Measurements from ENCODE around the gene MKLN1. TPM values are rescaled to one million over a fixed set of nuclear protein-coding genes. Genes with fewer than 3 reads are reported as not detected.

Gene MKLN1
- total RNA-seq, 1 donor from 2014 or later = 55.9 TPM

DNA sequence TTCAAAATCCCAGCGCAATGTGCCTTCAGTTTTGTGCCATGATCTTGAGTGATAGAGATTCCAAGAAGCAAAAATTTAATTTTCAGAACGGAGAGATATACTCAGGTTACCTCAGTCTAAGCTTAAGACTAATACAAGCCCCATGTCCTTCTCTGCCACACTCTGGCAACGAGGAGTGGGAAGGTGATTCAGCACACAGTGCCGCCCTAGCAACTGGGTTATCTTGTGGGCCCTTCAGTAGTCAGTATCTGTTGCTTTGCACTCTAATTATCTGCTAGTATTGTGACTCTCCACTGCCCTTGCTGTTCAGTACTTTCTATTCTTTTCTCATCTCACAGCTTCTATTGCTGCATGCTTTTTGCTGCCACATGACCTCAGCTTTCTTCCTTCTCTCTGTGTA is 39.2 kb upstream of the MKLN1 start:
- Mint-ChIP-seq H3K4me1 (ENCODE audit: low read depth) (no peaks in the 10 kb centered on the region), H3K9me3 (ENCODE audit: low read depth) (no peaks in the 10 kb centered on the region), H3K36me3 (ENCODE audit: insufficient read depth) (no peaks in the 10 kb centered on the region), H3K27me3 (no peaks in the 10 kb centered on the region), H3K4me3 (ENCODE audit: low read depth) (no peak overlapping the region), H3K27ac (no peak overlapping the region)
- TF ChIP-seq, protein P1, sequence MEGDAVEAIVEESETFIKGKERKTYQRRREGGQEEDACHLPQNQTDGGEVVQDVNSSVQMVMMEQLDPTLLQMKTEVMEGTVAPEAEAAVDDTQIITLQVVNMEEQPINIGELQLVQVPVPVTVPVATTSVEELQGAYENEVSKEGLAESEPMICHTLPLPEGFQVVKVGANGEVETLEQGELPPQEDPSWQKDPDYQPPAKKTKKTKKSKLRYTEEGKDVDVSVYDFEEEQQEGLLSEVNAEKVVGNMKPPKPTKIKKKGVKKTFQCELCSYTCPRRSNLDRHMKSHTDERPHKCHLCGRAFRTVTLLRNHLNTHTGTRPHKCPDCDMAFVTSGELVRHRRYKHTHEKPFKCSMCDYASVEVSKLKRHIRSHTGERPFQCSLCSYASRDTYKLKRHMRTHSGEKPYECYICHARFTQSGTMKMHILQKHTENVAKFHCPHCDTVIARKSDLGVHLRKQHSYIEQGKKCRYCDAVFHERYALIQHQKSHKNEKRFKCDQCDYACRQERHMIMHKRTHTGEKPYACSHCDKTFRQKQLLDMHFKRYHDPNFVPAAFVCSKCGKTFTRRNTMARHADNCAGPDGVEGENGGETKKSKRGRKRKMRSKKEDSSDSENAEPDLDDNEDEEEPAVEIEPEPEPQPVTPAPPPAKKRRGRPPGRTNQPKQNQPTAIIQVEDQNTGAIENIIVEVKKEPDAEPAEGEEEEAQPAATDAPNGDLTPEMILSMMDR (IDR thresholded peaks at IDR 0.05; ENCODE audit: unreplicated experiment) = no peak
- DNase-seq (ENCODE audit: low spot score, unreplicated experiment) = no peak

DNA sequence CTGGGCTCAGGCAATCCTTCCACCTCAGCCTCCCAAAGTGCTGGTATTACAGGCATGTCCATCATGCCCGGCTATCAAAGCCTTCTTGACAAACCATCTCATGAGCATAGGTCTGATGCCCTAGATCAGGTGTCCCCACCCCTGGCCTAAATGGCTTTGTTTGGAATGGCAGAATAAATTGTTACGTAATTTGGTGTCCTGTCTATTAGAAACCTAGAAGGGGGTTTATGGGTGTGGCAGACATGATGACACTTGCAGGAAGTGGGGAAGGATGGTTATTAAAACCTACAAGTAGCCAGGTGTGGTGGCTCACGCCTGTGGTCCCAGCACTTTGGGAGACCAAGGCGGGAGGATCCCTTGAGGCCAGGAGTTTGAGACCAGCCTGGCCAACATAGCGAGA is 38.6 kb upstream of the MKLN1 start:
- Mint-ChIP-seq H3K4me1 (ENCODE audit: low read depth) (no peaks in the 10 kb centered on the region), H3K36me3 (ENCODE audit: insufficient read depth) (no peaks in the 10 kb centered on the region), H3K4me3 (ENCODE audit: low read depth) (no peak overlapping the region), H3K27ac (no peak overlapping the region), H3K27me3 (no peaks in the 10 kb centered on the region), H3K9me3 (ENCODE audit: low read depth) (no peaks in the 10 kb centered on the region)
- TF ChIP-seq, protein P1 (IDR thresholded peaks at IDR 0.05; ENCODE audit: unreplicated experiment) = no peak
- DNase-seq (ENCODE audit: low spot score, unreplicated experiment) = no peak

DNA sequence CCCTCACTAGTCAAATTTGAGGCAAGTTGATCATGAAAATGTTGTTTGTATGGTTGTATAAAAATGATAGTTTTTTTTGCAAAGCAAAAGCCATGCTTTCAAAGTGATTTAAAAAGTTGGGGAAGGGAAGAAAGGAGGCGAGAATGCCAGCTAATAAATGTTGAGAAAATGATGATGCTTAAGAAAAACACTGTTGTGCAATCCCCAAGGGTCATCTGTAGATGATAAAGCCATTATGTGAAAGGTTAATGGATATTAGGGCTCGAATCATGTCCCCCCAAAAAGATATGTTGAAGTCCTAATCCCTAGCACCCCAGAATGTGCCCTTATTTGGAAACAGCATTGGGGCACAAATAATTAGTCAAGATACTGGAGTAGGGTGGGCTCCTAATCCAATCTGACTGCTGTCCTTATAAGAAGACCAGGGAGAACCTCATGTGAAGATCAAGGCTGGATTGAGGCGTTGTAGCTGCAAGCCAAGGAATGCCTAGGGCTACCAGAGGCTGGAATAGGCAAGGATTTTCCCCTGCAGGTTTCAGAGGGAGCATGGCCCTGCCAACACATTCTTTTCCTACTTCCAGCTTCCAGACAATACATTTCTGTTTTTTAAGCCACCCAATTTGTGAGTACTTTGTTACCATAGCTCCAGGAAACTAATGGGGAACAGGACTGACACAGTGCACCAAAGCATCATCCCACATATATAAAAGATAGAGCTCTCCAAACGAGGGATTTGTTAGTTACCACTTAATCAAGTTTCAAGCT is 35.4 kb upstream of the MKLN1 start:
- Mint-ChIP-seq H3K27me3 (no peaks in the 10 kb centered on the region), H3K9me3 (ENCODE audit: low read depth) (no peaks in the 10 kb centered on the region), H3K36me3 (ENCODE audit: insufficient read depth) (no peaks in the 10 kb centered on the region), H3K4me1 (ENCODE audit: low read depth) (peaks cover 6% of the 10 kb centered on the region), H3K4me3 (ENCODE audit: low read depth) (no peak overlapping the region), H3K27ac (no peak overlapping the region)
- TF ChIP-seq, protein P1 (IDR thresholded peaks at IDR 0.05; ENCODE audit: unreplicated experiment) = no peak
- DNase-seq (ENCODE audit: low spot score, unreplicated experiment) = no peak

DNA sequence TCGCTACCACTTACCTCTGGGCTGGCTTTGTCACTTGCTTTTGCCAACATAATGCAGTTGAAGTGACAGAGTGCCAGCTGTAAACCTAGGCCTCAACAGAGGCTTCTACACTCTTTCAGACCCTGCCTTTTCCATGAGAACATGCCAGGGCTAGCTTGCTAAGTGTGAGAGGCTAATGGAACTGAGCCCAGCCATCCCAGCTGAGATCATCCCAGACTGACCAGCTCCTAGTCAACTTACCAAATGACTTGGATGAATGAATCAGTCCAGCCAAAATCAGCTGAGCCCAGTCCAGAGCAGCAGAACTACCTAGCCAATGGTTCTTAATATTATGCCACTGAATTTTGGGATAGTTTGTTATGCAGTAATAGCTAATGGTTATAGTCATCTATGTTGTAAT is 34.7 kb upstream of the MKLN1 start:
- no peak for DNase-seq (ENCODE audit: low spot score, unreplicated experiment)
- Mint-ChIP-seq H3K4me1 (ENCODE audit: low read depth) (peaks cover 6% of the 10 kb centered on the region), H3K36me3 (ENCODE audit: insufficient read depth) (no peaks in the 10 kb centered on the region), H3K4me3 (ENCODE audit: low read depth) (no peak overlapping the region), H3K27ac (no peak overlapping the region), H3K27me3 (no peaks in the 10 kb centered on the region), H3K9me3 (ENCODE audit: low read depth) (no peaks in the 10 kb centered on the region)
- TF ChIP-seq, protein P1 (IDR thresholded peaks at IDR 0.05; ENCODE audit: unreplicated experiment) = no peak

DNA sequence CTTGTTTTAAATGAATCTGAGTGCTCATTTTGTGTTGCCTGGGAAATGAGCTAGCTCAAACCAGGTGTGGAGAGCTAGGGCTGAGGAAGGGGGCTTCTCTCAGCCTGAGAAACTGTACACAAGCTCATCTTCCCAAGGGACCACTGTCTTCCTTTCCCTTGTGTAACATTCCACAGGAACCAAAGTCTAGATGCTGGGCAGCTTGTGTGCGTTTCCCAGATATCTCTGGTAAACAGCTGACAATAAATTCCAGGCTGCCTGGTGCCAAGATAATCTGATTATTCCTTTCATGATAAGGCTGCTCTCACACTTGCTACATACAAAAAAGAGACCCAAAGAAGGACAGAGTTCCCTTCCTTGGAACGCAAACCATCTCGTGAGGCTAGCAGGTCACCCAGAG is 33.1 kb upstream of the MKLN1 start:
- Mint-ChIP-seq H3K9me3 (ENCODE audit: low read depth) (no peaks in the 10 kb centered on the region), H3K4me3 (ENCODE audit: low read depth) (no peak overlapping the region), H3K36me3 (ENCODE audit: insufficient read depth) (no peaks in the 10 kb centered on the region), H3K27me3 (no peaks in the 10 kb centered on the region), H3K4me1 (ENCODE audit: low read depth) (peaks cover 6% of the 10 kb centered on the region), H3K27ac (no peak overlapping the region)
- no peak for DNase-seq (ENCODE audit: low spot score, unreplicated experiment)
- TF ChIP-seq, protein P1 (IDR thresholded peaks at IDR 0.05; ENCODE audit: unreplicated experiment) = no peak

All from progenitor cell of endocrine pancreas (in vitro differentiated cells).